ENCODE data around the gene GYG1. TPM values are rescaled to one million over a fixed set of nuclear protein-coding genes. Genes with fewer than 3 reads are reported as not detected.

The GYG1 gene
- total and polyA plus RNA-seq, 2 of the 4 experiments (the other 2 are of a cell fraction) = 48.4 to 90.3 TPM

DNA sequence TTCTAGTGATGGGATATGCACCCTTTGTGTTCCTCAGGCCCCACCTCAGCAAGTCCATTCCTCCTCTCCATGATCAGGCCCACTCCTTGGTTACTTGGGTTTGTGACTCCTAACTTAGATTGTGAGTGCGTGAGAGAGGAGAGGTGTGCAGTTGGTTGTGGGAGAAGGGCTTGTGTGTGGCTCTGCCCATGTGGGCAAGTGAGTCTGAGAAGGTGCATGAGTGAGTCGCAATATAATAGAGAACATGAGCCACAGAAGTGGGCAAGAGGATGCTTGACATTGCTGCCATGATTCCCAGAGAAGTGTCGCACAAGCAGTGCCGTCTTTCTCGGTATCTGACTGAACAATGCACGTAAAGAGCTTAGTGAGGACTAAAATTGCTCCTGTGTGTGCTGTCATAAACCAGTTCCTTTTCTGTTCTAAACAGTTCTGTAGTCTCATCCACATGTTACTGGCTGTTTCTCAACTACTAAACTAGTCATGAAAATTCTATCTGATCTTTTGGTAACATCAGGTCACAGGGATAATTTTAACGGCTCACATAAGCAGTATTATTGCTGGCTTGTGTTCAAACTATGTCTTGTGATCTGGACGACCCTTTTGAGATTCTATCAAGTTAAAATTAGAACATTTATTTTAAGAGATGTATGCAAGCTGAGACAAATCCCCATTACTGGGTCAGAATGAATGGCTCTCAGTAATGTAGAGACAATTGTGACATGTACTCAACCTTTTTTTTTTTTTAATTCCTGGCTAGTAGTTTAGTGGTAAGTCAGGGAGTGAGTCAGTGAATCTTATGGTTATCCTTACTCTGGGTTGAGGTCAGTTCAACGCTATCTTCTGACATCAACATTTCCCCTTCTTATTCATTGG lies 25.6 kb downstream of the GYG1 start:
- Histone ChIP-seq H3K23ac (ENCODE audit: low read depth, low read length) (peak overlapping the region; percentile 96), H3K4me2 (ENCODE audit: low read depth, low read length) (peak overlapping the region; percentile 60), H3K79me1 (ENCODE audit: low read depth in 1 of 2, low read length in 2 of 2) (peaks cover 26 to 65% of the 10 kb centered on the region in 2 experiments), H2AK9ac (replicated peaks; ENCODE audit: low read depth, low read length, poor library complexity) (peak overlapping the region; percentile 62), H4K20me1 (ENCODE audit: insufficient read depth, low read length) (peaks cover 6% of the 10 kb centered on the region; the same call in 1 of the 2 replicates), H3K4me1 (ENCODE audit: control insufficient read depth, insufficient read depth, low read length) (peaks cover 40% of the 10 kb centered on the region), H3K27me3 (ENCODE audit: control insufficient read depth, insufficient read depth, low read length) (no peaks in the 10 kb centered on the region), H3K9me3 (ENCODE audit: control insufficient read depth, insufficient read depth, low read length) (no peaks in the 10 kb centered on the region), H4K8ac (ENCODE audit: low read depth in 2 of 2, low read length in 2 of 2) (peak overlapping the region; percentile 79 to 91), H4K91ac (ENCODE audit: insufficient read depth, low read depth, low read length) (peak overlapping the region; percentile 94), H2BK120ac (ENCODE audit: low read depth, low read length) (peak overlapping the region; percentile 98), H2BK15ac (ENCODE audit: low read depth, low read length) (peak overlapping the region; percentile 98), H3K56ac (ENCODE audit: extremely low read depth, insufficient read depth, low read length) (peak overlapping the region; percentile 63), H3K9ac (ENCODE audit: low read depth, low read length) (peak overlapping the region; percentile 34), H3K36me3 (ENCODE audit: control insufficient read depth, insufficient read depth, low read length) (peaks cover 16% of the 10 kb centered on the region), H2BK20ac (ENCODE audit: low read depth, low read length) (peak overlapping the region; percentile 98), H3K4me3 (ENCODE audit: insufficient read depth, low read depth, low read length) (no peak overlapping the region), H3K9me1 (ENCODE audit: insufficient read depth, low read length) (peaks cover 40% of the 10 kb centered on the region), H2BK5ac (ENCODE audit: low read depth, low read length, poor library complexity, severe bottlenecking) (peak overlapping the region; percentile 99), H4K5ac (ENCODE audit: low read depth, low read length) (peak overlapping the region; percentile 94), H2AK5ac (ENCODE audit: low read depth, low read length) (peak overlapping the region; percentile 100), H3K27ac (ENCODE audit: insufficient read depth, low read length) (peak overlapping the region; percentile 99), H3K4ac (ENCODE audit: low read depth, low read length) (peak overlapping the region; percentile 98), H2AFZ (replicated peaks; ENCODE audit: low read length, poor library complexity) (peak overlapping the region; percentile 46), H3K18ac (ENCODE audit: low read depth, low read length) (peak overlapping the region; percentile 99), H3K14ac (replicated peaks; ENCODE audit: low read depth, low read length) (peak overlapping the region; percentile 92)
- in situ Hi-C loops (cut with MboI; ENCODE audit: low sequenced_read_pairs) = no loop called here
- CTCF ChIA-PET = interaction anchor here (0.7 to 1.4 kb wide), 3 partner anchors 54 to 839 kb away, joined by 3 to 4 read pairs (median 3); no protein-coding TSS in a partner anchor
- POLR2A ChIA-PET (ENCODE audit: unreplicated experiment) = no interaction called here
- peak; percentile 74 for ATAC-seq (ENCODE audit: low read depth)
- no peak for TF ChIP-seq BHLHE40 (IDR thresholded peaks at IDR 0.05; ENCODE audit: low read depth, low read length)
- 0 out of 2 replicates have a peak, but pooled peaks have one; percentile 21 for TF ChIP-seq MXI1 (IDR thresholded peaks at IDR 0.05; ENCODE audit: borderline replicate concordance, low read depth, low read length)
- TF ChIP-seq, protein P1, sequence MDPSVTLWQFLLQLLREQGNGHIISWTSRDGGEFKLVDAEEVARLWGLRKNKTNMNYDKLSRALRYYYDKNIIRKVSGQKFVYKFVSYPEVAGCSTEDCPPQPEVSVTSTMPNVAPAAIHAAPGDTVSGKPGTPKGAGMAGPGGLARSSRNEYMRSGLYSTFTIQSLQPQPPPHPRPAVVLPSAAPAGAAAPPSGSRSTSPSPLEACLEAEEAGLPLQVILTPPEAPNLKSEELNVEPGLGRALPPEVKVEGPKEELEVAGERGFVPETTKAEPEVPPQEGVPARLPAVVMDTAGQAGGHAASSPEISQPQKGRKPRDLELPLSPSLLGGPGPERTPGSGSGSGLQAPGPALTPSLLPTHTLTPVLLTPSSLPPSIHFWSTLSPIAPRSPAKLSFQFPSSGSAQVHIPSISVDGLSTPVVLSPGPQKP (IDR thresholded peaks at IDR 0.05; ENCODE audit: borderline replicate concordance, low read depth, low read length) = no peak
- no peak for TF ChIP-seq POLR2A (IDR thresholded peaks at IDR 0.05; ENCODE audit: low read depth, low read length)
- TF ChIP-seq SMC3 (IDR thresholded peaks at IDR 0.05; ENCODE audit: low read depth, low read length) = no peak
- TF ChIP-seq, protein P2, sequence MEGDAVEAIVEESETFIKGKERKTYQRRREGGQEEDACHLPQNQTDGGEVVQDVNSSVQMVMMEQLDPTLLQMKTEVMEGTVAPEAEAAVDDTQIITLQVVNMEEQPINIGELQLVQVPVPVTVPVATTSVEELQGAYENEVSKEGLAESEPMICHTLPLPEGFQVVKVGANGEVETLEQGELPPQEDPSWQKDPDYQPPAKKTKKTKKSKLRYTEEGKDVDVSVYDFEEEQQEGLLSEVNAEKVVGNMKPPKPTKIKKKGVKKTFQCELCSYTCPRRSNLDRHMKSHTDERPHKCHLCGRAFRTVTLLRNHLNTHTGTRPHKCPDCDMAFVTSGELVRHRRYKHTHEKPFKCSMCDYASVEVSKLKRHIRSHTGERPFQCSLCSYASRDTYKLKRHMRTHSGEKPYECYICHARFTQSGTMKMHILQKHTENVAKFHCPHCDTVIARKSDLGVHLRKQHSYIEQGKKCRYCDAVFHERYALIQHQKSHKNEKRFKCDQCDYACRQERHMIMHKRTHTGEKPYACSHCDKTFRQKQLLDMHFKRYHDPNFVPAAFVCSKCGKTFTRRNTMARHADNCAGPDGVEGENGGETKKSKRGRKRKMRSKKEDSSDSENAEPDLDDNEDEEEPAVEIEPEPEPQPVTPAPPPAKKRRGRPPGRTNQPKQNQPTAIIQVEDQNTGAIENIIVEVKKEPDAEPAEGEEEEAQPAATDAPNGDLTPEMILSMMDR (conservative IDR thresholded peaks at IDR 0.05; ENCODE audit: low read depth, low read length) = no peak
- TF ChIP-seq FOS (IDR thresholded peaks at IDR 0.05; ENCODE audit: low read depth, low read length) = peak; percentile 80
- TF ChIP-seq RFX5 (IDR thresholded peaks at IDR 0.05; ENCODE audit: low read depth, low read length) = no peak
- no peak for TF ChIP-seq CEBPB (IDR thresholded peaks at IDR 0.05; ENCODE audit: low read depth, low read length)
- TF ChIP-seq RAD21 (IDR thresholded peaks at IDR 0.05; ENCODE audit: low read length) = no peak
- TF ChIP-seq RCOR1 (IDR thresholded peaks at IDR 0.05; ENCODE audit: insufficient replicate concordance, low read length) = no peak
- dilution Hi-C loops (cut with HindIII; ENCODE audit: low sequenced_read_pairs, unreplicated experiment) = no loop called here
- DNase-seq = peak; percentile 98
- BruUV-seq (replicated peaks) = no TSS peak
- WGBS, 2 experiments (ENCODE audit: extremely low coverage in 2 of 2, insufficient read length in 1 of 2) = 84% methylated on average over 5 of the region's 9 CpGs; no CpG with 5 or more reads in 1 of the 2 experiments
- intact Hi-C loops (cut with micrococcal nuclease) = loop anchor here (5.0 kb wide), 1 partner anchor 60 kb away; no protein-coding TSS in a partner anchor
